K562 (cell line): ENCODE data around the gene WDR46. TPM values are rescaled to one million over a fixed set of nuclear protein-coding genes. Genes with fewer than 3 reads are reported as not detected.

ENCODE experiments used
- BACH1 ChIP-seq: fragments of 200-800 bp; sonication (Bioruptor generic); IDR thresholded peaks from 2 replicates; pipeline ENCODE4 v1.6.1; 2016; ENCODE audit warnings: missing genetic modification characterization, missing compliant biosample characterization
- CEBPG ChIP-seq, 3 experiments: fragments of 200-800 bp in 1 of 3; sonication (Bioruptor generic) in 1 of 3; sonication (generic) in 1 of 3; formaldehyde crosslinking in 1 of 3; IDR thresholded peaks in 2 of 3; conservative IDR thresholded peaks in 1 of 3; 2 replicates each; pipeline versions ENCODE4 v1.6.1 to v1.8.0; 2016 to 2022; ENCODE audit warnings: missing compliant biosample characterization in 2 of 3, missing genetic modification characterization in 2 of 3, mild to moderate bottlenecking in 1 of 3, missing genetic modification reagents in 1 of 3
- PURB ChIP-seq: sonication (generic); formaldehyde crosslinking; IDR thresholded peaks from 2 replicates; pipeline ENCODE4 v1.9.0; 2021; ENCODE audit warnings: low read depth, mild to moderate bottlenecking, missing genetic modification reagents
- RFX1 ChIP-seq: fragments of 450-650 bp; IDR thresholded peaks from 2 replicates; pipeline ENCODE4 v1.6.1; 2016; ENCODE audit warnings: mild to moderate bottlenecking, moderate library complexity
- ZNF354B ChIP-seq: fragments of 250-450 bp; sonication (Bioruptor Pico); IDR thresholded peaks from 2 replicates; pipeline ENCODE4 v1.4.0; 2020
- ZNF639 ChIP-seq, 2 experiments: fragments of 200-800 bp in 1 of 2; sonication (Bioruptor generic) in 1 of 2; sonication (generic) in 1 of 2; formaldehyde crosslinking in 1 of 2; IDR thresholded peaks in 1 of 2; conservative IDR thresholded peaks in 1 of 2; 2 replicates each; pipeline versions ENCODE4 v1.5.0 to v1.6.1; 2016 to 2020; ENCODE audit warnings: missing compliant biosample characterization in 1 of 2, missing genetic modification characterization in 1 of 2, missing genetic modification reagents in 1 of 2
- polyA plus RNA-seq, 8 experiments: library from polyadenylated mRNA; depleted of rRNA in 4 of 8; stranded (reverse) in 5 of 8; unstranded in 3 of 8; fragments of >200 nt; fragmentation: Nextera tagmentation in 2 of 8; fragmentation: Illumina TruSeq in 1 of 8; extraction: Ambion mirVana in 2 of 8; extraction: Trizol in 1 of 8; gene quantifications; 2 replicates each; pipeline versions ENCODE4 v1.2.1 to v1.2.3, GENCODE V29; 2011 to 2014; ENCODE audit warnings: inconsistent platforms in 1 of 8, missing spikeins in 1 of 8
- total RNA-seq, 7 experiments: library from RNA; depleted of rRNA in 6 of 7; stranded (reverse); fragments of >200 nt in 6 of 7; fragmentation: Illumina TruSeq in 2 of 7; extraction: Trizol in 2 of 7; gene quantifications; 2 replicates each; pipeline versions ENCODE4 v1.2.1 to v1.2.3, GENCODE V29; 2011 to 2021; ENCODE audit warnings: low replicate concordance in 1 of 7
- TF ChIP-seq, protein P1 (sequence below): fragments of 450-650 bp; IDR thresholded peaks from 2 replicates; pipeline ENCODE4 v1.6.1; 2016; ENCODE audit warnings: mild to moderate bottlenecking, moderate library complexity

Gene WDR46
- total and polyA plus RNA-seq, 9 of the 15 experiments (the other 6 are each of a cell fraction or from before 2014, with no cell fraction given): 8.9 to 146 (median 93.1) TPM

- TF ChIP-seq CEBPG (CRISPR knock-in tag; IDR thresholded peaks at IDR 0.05) (no peak), CEBPG (tag; conservative IDR thresholded peaks at IDR 0.05 in 1 of 2, IDR thresholded peaks at IDR 0.05 in 1 of 2) (no peak), PURB (CRISPR knock-in tag) (no peak), BACH1 (tag) (no peak), ZNF354B (CRISPR knock-in tag) (no peak), RFX1 (no peak), ZNF639 (CRISPR knock-in tag; conservative IDR thresholded peaks at IDR 0.05 in 1 of 2, IDR thresholded peaks at IDR 0.05 in 1 of 2) (no peak)
- TF ChIP-seq, protein P1, sequence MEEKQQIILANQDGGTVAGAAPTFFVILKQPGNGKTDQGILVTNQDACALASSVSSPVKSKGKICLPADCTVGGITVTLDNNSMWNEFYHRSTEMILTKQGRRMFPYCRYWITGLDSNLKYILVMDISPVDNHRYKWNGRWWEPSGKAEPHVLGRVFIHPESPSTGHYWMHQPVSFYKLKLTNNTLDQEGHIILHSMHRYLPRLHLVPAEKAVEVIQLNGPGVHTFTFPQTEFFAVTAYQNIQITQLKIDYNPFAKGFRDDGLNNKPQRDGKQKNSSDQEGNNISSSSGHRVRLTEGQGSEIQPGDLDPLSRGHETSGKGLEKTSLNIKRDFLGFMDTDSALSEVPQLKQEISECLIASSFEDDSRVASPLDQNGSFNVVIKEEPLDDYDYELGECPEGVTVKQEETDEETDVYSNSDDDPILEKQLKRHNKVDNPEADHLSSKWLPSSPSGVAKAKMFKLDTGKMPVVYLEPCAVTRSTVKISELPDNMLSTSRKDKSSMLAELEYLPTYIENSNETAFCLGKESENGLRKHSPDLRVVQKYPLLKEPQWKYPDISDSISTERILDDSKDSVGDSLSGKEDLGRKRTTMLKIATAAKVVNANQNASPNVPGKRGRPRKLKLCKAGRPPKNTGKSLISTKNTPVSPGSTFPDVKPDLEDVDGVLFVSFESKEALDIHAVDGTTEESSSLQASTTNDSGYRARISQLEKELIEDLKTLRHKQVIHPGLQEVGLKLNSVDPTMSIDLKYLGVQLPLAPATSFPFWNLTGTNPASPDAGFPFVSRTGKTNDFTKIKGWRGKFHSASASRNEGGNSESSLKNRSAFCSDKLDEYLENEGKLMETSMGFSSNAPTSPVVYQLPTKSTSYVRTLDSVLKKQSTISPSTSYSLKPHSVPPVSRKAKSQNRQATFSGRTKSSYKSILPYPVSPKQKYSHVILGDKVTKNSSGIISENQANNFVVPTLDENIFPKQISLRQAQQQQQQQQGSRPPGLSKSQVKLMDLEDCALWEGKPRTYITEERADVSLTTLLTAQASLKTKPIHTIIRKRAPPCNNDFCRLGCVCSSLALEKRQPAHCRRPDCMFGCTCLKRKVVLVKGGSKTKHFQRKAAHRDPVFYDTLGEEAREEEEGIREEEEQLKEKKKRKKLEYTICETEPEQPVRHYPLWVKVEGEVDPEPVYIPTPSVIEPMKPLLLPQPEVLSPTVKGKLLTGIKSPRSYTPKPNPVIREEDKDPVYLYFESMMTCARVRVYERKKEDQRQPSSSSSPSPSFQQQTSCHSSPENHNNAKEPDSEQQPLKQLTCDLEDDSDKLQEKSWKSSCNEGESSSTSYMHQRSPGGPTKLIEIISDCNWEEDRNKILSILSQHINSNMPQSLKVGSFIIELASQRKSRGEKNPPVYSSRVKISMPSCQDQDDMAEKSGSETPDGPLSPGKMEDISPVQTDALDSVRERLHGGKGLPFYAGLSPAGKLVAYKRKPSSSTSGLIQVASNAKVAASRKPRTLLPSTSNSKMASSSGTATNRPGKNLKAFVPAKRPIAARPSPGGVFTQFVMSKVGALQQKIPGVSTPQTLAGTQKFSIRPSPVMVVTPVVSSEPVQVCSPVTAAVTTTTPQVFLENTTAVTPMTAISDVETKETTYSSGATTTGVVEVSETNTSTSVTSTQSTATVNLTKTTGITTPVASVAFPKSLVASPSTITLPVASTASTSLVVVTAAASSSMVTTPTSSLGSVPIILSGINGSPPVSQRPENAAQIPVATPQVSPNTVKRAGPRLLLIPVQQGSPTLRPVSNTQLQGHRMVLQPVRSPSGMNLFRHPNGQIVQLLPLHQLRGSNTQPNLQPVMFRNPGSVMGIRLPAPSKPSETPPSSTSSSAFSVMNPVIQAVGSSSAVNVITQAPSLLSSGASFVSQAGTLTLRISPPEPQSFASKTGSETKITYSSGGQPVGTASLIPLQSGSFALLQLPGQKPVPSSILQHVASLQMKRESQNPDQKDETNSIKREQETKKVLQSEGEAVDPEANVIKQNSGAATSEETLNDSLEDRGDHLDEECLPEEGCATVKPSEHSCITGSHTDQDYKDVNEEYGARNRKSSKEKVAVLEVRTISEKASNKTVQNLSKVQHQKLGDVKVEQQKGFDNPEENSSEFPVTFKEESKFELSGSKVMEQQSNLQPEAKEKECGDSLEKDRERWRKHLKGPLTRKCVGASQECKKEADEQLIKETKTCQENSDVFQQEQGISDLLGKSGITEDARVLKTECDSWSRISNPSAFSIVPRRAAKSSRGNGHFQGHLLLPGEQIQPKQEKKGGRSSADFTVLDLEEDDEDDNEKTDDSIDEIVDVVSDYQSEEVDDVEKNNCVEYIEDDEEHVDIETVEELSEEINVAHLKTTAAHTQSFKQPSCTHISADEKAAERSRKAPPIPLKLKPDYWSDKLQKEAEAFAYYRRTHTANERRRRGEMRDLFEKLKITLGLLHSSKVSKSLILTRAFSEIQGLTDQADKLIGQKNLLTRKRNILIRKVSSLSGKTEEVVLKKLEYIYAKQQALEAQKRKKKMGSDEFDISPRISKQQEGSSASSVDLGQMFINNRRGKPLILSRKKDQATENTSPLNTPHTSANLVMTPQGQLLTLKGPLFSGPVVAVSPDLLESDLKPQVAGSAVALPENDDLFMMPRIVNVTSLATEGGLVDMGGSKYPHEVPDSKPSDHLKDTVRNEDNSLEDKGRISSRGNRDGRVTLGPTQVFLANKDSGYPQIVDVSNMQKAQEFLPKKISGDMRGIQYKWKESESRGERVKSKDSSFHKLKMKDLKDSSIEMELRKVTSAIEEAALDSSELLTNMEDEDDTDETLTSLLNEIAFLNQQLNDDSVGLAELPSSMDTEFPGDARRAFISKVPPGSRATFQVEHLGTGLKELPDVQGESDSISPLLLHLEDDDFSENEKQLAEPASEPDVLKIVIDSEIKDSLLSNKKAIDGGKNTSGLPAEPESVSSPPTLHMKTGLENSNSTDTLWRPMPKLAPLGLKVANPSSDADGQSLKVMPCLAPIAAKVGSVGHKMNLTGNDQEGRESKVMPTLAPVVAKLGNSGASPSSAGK: no peak
These were observed 23.5 kb upstream of the WDR46 start (continued) for GRCh38 chr6:33312361-33313104.
